NCI-H82 treated with DMSO at 0.1 percent for 48 hours (cell line): ENCODE results near the gene SERPINA3.
"Not testable (repeated sequence)": the region's sequence is repeated elsewhere in the genome, so short reads cannot be mapped to it uniquely, and the experiment has no call there.

Source experiments
- DNase-seq: peaks from one replicate; lab custom pipeline; 2025; ENCODE audit not compliant: unreplicated experiment; lab: John Stamatoyannopoulos, UW

The SERPINA3 gene

DNA sequence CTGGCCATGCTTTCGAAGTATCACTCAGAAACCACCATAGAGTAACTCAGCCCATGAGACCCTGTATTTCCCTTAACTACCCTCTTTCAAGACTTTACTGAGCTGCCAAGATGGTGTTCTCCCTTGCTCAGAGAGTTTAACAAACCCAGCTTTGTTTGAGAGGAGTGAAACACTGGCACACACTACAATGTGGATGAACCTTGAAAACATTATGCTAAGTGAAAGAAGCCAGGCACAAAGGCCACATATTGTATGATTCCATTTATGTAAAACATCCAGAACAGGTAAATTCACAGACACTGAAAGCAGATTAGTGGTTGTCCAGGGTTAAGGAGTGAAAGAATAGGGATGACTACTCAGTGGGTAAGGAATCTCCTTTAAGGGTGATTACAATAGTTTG is 18.9 kb downstream of the SERPINA3 start:
- no peak for DNase-seq

DNA sequence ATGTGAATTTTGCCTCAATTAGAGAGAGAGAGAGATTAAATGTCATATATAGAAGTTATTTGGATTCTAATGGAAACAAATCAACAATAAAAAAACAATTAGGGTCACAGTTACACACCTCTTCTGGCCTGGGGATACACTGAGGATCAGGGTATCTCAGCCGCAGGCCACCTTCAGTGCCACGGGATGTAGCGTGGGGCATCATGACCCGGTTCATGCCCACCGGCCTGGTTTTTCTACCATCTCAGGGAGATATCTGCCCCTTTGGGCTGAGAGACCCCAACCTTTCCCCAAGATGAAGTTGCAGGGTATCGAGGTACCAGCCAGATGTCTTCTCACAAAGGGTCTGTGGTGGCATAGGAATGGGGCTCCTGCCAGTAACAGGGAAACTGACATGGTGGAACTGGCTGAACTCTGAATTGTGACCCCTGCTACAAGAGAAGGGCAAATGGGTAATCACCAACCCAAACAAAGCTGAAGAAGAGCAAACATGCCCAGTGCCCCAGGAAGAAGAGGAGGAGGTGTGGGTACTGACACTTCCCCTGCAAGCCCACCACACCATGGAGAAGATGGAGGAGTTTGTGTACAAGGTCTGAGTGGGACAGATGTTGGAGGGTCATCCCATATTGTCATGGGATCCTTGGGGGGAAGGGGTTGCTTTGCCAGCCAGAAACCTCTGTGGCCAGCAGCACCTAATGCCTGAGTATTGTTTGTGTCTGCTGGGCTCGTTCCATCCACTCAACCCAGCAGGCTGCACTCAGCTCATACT is 19.5 kb downstream of the SERPINA3 start:
- DNase-seq, result no peak

DNA sequence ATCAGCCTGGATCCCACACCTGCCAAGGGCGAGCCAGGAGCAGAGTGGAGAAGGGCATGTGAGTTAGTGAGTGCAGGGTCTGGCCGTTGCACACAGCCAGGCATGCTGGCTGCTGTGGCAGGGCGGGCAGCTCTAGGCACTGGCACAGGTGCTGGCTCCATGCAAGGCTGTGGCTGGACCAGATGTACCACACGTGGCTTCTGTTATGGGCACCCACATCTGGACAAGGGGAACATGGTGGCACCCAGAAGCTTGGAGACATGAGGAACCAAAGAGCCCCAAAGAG is 20.1 kb downstream of the SERPINA3 start:
- DNase-seq, result no peak

DNA sequence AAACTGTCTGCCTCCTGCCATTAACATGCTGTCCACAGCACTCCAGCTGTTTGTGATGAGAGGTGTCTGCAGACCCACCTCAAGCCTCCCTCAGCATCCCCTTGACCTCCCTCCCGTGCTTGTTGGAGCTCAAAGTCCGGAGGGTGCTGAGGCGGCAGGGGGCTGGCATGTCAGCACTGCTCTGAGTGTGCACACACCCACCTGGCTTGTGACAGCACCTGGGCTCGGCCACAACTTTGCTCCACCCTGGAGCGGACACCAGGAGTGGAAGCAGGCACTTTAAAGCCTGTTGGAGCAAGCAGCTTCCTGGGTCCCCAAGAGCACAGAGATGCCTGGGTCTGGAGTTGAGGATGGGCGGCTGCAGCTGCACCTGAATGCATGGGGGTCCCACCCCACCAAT is 20.9 kb downstream of the SERPINA3 start:
- no peak for DNase-seq

DNA sequence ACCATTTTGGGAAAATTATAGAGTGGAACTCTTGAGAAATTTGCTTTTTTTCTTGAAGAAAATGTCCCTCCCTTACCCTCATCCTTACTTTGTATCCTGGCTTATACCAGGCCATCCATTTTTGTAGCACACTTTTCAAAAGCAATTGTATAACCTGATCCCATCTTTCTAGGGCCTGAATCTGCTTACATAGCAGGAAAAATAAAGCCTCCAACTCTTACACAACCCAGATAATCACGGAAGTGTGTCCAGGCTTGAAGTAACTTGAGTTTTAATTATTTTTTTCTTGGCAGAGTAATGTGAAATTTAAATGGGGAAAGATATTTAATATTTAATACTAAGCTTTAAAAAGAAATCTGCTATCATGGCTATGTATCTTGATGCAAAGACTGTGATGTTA is 23.0 kb downstream of the SERPINA3 start:
- no peak for DNase-seq

DNA sequence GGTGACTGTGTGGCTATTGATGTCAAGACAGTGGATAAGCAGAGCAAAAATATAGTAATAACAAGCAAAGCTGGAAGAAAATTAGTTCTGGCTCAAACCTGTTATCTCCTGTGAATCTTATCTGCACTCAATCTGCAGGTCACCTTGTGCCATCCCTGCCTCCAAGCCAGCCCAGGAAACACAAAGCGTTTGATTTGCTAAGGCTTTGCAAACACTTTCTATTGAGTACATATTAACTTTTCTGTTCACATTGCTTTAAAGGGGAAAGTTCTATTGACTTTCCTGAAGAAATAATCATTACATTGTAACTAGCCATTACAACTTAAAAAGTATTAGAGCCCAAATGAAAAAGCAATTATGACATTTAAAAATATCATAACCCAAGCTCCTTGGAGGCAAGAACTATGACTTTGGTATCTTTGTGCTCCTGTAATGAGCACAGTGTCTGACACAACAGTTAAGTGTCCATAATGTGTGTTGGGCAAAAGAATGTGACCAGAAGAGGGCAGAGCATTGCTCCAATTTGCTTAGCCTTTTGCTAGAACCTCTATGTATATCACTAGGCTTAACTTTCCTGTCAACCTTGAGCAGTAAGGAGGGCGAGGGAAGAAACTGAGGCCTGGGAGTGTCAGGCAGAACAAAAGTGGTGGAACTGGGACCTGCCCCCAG is 24.7 kb downstream of the SERPINA3 start:
- DNase-seq, result no peak

DNA sequence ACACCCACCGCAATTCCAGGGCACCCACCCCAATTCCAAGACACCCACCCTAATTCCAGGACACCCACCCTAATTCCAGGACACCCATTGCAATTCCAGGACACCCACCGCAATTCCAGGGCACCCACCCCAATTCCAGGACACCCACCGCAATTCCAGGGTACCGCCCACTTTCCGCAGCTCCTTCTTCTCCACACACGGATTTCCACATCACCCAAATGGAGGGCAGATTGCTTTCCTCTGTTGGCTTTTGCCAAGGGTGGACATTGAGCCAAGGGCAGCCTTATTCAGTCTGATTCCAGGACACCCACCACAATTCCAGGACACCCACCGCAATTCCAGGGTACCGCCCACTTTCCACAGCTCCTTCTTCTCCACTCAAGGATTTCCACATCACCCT is 25.6 kb downstream of the SERPINA3 start:
- DNase-seq, result not testable (repeated sequence)

DNA sequence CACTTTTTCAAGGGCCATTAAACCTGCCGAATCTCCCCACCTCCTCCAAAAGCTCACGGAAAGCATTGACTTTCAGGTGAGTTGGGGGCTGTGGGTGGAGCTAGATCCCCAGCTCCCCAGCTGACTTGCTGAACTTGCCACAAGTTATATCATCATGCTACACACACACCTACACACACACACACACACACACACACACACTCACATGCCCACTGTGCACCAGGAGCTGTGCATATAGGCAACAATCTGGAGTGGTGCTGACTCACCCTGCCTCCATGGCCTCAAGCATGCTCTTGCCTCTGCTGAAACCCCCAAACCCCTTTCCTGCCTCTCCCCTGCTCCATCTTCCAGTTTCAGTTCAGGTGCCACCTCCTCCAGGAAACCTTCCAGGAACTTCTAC is 26.1 kb downstream of the SERPINA3 start:
- no peak for DNase-seq

DNA sequence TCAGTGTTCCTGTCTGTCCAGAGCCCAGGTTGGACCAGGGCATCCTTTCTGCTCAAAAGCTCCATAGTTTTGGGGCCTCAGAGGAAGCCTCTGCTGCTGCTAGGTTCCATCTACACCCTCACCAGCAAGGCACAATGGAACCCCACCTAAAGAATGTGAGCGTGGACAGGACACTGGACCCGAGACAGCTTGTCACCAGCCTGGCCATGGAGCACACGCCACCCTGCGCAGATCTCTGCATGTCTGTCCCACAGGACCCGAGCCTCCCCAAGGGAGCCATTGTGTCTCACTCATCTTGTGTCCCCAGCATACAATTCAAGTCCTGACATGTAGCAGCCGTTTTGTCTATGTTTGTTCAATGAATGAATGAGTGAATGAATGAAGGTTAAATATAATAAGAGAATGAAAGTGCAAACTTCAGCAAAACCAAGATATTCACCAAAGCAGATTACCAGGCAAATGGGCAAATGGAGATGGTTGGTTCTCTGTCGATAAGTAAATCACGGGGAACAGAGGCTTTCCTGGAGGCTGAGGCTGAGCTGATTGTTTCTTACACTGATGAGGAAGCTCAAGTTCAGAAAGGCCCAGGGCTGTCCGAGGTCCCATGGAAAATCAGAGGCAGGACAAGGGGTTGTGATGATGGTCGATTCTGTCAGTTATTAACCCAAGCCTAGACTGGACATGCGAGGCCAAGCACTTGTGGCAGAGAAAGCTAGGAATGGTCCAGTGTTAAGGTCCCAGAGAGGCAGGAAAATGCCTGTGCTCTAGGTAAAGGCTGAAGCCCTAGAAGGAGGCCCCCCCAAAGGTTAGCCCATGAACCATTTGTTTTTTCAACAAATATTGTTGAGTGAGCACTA is 27.0 kb downstream of the SERPINA3 start:
- DNase-seq, result no peak

DNA sequence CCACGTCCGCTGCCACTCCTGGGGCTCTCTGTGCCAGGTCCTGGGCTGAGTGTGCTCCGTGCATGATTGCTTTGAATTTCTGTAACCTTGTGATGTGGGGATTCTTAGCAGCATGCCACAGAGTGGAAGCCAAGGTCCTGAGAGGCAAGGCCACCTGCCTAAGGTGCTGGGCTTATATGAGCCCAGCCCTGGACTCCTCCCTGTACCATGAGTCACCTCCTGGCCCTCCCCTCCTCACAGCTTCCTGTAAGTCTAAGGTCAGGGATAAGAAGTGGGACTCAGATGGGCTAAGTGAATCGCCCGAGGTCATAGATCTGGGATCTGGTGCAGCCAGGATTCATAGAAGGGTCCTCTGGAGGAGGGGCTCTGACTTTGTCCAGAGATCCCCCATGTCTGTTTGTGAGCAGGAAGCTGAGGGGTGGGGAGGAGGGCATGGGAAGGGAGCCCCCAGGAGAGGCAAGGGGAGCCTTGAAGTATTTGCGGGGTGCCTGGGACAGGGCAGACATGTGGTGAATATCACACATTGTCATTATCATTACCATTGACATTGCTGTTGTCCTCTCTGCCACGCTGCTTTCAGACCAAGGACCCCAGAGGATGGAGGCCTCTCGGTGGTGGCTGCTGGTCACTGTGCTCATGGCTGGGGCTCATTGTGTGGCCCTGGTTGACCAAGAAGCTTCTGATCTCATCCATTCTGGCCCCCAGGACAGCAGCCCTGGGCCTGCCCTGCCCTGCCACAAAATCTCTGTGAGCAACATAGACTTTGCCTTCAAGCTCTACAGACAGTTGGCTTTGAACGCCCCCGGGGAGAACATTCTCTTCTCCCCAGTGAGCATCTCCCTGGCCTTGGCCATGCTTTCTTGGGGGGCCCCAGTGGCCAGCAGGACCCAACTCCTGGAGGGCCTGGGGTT is 28.8 kb downstream of the SERPINA3 start:
- no peak for DNase-seq

DNA sequence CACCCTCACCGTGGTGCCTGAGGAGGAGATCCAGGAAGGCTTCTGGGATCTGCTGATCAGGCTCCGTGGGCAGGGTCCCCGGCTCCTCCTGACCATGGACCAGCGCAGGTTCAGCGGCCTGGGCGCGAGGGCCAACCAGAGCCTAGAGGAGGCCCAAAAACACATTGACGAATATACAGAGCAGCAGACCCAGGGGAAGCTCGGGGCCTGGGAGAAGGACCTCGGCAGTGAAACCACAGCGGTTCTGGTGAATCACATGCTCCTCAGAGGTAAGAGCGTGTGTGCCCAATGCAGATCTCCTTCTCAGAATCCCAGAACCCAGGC is 29.4 kb downstream of the SERPINA3 start:
- no peak for DNase-seq

DNA sequence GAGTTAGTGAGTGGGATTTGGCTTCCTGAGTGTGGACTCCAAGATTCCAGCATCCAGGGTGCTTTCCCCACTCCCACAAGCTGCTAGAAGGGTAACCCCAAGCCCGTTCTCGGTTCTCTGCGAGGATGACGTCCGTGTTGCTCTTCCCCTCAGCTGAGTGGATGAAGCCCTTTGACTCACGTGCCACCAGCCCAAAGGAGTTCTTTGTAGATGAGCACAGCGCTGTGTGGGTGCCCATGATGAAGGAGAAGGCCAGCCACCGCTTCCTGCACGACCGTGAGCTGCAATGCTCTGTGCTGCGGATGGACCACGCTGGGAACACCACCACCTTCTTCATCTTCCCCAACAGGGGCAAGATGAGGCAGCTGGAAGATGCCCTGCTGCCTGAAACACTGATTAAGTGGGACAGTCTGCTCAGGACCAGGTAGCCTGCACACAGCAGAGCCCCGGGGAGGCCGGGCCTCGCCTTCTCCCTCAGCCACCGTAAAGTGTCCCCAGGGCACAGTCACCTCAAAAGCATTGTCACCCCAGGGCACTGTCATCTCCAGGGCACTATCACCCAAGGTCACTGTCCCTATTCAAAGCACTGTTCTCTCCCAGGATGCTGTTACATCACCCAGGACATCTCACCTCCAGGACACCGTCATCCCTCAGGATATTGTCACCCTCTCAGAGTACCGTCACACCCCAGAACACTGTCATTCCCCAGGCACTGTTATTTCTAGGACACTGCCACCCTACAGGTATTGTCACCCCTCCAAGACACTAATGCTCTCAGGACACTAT is 31.3 kb downstream of the SERPINA3 start:
- no peak for DNase-seq

DNA sequence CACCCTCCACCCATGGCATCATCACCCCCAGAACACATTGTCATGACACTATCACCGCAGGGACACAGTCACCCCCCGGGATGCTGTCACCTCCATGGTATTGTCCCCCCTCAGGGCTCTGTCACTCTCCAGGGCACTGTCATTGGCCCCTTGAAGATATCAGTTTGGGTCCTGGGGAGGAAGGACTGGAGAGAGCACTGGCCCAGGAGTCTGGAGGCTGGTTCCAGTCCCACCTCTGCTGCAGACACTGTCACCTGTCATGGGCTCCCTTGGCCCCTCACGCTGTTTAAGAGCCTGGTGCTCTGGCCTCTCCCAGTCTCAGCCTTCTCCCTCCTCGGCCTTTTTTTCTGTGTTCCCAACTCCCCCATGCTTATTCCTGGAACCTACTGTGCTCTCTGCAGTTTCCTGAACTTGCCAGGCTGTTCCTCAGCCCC is 31.9 kb downstream of the SERPINA3 start:
- DNase-seq, result no peak

DNA sequence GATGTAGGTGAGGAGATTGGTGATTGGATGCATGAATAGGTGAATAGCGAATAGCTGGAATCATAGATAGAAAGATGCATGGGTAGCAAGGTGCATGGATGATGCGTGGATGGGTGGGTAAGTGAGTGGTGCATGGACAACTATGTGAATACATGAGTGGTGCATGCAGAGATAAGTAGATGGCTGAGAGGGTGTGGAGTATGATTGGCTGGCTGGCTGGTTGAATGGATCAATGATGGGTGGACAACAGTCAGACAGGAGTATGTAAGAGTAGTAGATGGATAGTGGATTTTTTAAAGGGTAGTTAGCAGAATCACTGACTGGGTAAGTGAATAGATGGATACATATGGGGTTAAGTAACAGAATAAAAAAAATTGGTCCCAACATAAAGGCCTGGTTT is 33.9 kb downstream of the SERPINA3 start:
- DNase-seq, result no peak

DNA sequence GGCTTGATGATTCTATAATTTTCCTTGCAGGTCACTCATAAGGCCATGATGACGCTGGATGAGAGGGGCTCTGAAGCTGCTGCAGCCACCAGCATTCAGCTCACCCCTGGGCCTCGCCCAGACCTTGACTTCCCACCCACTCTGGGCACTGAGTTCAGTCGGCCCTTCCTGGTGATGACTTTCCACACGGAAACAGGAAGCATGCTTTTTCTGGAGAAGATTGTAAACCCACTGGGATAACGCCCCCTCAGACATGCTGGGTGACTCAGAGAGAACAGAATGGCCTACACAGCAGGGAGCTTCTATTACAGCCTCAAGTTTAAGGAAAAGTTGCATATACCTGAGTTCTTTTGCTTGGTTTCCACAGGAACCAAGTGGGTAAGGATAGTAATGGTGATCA is 34.3 kb downstream of the SERPINA3 start:
- no peak for DNase-seq

DNA sequence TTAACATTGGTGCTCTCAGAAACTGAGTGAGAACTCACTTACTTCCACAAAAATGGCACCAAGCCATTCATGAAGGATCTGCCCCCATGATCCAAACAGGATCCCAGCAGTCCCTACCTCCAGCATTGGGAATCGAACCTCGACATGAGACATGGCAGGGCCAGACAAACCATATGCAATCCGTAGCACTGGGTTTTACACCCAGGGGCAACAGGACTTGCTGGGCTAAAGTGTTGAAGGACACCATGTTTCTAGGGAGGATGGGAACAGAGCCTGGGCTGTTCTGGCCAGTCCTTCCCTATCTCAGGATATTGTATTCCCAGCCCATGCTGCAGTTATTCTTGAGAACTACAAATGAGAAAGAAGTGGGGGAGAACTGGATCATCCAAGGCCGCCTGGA is 36.6 kb downstream of the SERPINA3 start:
- DNase-seq, result no peak

DNA sequence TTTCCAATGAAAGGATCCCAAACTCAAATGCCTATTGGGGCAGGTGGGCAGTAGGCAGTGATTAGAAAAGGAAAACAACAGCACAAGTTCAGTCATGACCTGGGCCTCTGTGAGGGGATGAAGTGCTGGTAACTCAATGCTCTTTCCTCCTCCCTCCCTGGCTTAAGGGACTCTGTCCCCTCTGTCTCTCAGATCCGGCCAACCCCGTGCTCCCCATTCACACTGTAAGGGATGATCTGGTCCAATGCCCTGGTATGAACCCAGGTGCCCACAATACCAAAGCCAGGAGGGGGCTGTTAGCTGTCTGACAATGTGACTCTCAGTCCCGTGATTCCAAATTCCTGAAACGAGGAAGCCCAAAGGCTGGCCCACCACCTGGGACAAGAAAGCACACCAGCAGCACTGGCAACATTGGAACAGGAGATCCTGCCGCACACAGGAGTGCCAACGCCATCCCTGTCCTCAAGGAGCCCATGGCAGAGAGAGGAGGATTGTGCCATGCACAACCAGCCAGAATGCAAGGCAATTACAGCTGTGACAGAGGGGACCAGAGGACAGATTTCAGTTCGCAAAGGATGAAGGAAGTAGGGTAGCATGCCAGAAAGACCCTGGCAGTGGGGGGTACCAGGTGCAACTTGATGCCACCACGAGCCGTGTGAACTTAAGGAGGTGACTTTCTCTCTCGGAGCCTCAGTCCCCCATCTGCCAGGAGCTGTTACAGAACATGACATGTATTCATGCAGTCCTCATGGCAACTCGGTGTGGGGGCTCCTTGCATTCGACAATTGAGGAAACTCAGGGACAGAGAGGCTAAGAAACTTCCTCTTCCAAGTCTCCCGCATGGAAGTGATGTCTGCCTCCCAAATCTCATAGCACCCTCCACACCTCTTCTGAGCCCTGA is 37.6 kb downstream of the SERPINA3 start:
- DNase-seq, result no peak

DNA sequence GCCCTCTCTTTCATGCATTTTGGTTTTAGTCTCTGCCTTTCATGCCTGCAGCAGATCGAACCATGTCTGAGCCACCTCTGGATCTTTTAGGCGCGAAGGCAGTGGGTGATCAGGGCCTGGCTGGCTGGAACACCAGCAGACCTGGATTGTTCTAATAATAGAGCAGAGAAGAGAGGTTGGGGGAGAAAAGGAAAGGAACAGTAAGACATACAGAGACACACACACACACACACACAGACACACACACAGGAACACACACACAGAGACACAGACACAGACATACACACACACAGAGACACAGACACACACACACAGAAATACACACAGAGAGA is 38.2 kb downstream of the SERPINA3 start:
- no peak for DNase-seq
